Suprapubic skin (tissue), 4 donors: Measurements from ENCODE around the gene PRDX2. TPM values are rescaled to one million over a fixed set of nuclear protein-coding genes. Genes with fewer than 3 reads are reported as not detected.

Source experiments
- DNase-seq, 2 donors: peaks; one replicate each; pipeline ENCODE4 v3.0.0-alpha.2; 2019; ENCODE audit warnings: low spot score in 2 of 2
- H3K27ac ChIP-seq: fragments of 200-600 bp; sonication (generic); one replicate; pipeline ENCODE4 v1.5.1; 2019
- H3K27me3 ChIP-seq: fragments of 200-600 bp; sonication (generic); one replicate; pipeline ENCODE4 v1.5.1; 2019
- H3K36me3 ChIP-seq: fragments of 200-600 bp; sonication (generic); one replicate; pipeline ENCODE4 v1.5.1; 2019
- H3K4me1 ChIP-seq: fragments of 200-600 bp; sonication (generic); one replicate; pipeline ENCODE4 v1.5.1; 2019
- H3K4me3 ChIP-seq: fragments of 200-600 bp; sonication (generic); one replicate; pipeline ENCODE4 v1.5.1; 2019; ENCODE audit warnings: mild to moderate bottlenecking
- H3K9me3 ChIP-seq: fragments of 200-600 bp; sonication (generic); one replicate; pipeline ENCODE4 v1.5.1; 2019
- EP300 ChIP-seq: sonication (generic); formaldehyde crosslinking; IDR thresholded peaks from one replicate; pipeline ENCODE4 v1.6.1; 2017; ENCODE audit warnings: antibody characterized with exemption
- POLR2A ChIP-seq, 2 donors: fragments of 450-650 bp; IDR thresholded peaks; one replicate each; pipeline ENCODE4 v1.6.1; 2017; ENCODE audit warnings: antibody characterized with exemption in 2 of 2, mild to moderate bottlenecking in 2 of 2, moderate library complexity in 2 of 2
- POLR2AphosphoS5 ChIP-seq, 3 donors: sonication (generic); formaldehyde crosslinking; IDR thresholded peaks; one replicate each; pipeline ENCODE4 v1.6.1; 2017; ENCODE audit warnings: antibody characterized with exemption in 3 of 3
- WGBS: methylation state at CpG from one replicate; pipeline ENCODE4 v1.1.5; 2018; 5-methylcytosine and 5-hydroxymethylcytosine counted together
- total RNA-seq, 4 donors: library from RNA; depleted of rRNA; stranded (reverse); fragments of >200 nt; gene quantifications; one replicate each; pipeline ENCODE4 v1.1.0, GENCODE V29; 2016
- TF ChIP-seq, protein P1 (sequence below), 2 donors: fragments of 200-600 bp in 1 of 2; fragments of 450-650 bp in 1 of 2; sonication (generic) in 1 of 2; IDR thresholded peaks; one replicate each; pipeline ENCODE4 v1.5.1; 2016 to 2019; ENCODE audit warnings: antibody characterized with exemption in 2 of 2, mild to moderate bottlenecking in 1 of 2, moderate library complexity in 1 of 2

Gene PRDX2
- total RNA-seq, 4 donors from 2014 or later, result 270 to 579 (median 540) TPM

GRCh38 chr19:12838182-12838885 lies 36.7 kb upstream of the PRDX2 start, which contains the start of gene MAST1:
MAST1 (plus strand) TSS chr19:12838515; CDS start chr19:12838573, 58 bp downstream.
- no peak for DNase-seq
- Histone ChIP-seq H3K9me3 (no peaks in the 10 kb centered on the region), H3K36me3 (no peaks in the 10 kb centered on the region), H3K4me1 (peaks cover 29% of the 10 kb centered on the region), H3K27me3 (peaks cover 99% of the 10 kb centered on the region), H3K27ac (no peak within 1 kb of the TSS), H3K4me3 (peak within 1 kb of the TSS; percentile 42)
- TF ChIP-seq, protein P1, sequence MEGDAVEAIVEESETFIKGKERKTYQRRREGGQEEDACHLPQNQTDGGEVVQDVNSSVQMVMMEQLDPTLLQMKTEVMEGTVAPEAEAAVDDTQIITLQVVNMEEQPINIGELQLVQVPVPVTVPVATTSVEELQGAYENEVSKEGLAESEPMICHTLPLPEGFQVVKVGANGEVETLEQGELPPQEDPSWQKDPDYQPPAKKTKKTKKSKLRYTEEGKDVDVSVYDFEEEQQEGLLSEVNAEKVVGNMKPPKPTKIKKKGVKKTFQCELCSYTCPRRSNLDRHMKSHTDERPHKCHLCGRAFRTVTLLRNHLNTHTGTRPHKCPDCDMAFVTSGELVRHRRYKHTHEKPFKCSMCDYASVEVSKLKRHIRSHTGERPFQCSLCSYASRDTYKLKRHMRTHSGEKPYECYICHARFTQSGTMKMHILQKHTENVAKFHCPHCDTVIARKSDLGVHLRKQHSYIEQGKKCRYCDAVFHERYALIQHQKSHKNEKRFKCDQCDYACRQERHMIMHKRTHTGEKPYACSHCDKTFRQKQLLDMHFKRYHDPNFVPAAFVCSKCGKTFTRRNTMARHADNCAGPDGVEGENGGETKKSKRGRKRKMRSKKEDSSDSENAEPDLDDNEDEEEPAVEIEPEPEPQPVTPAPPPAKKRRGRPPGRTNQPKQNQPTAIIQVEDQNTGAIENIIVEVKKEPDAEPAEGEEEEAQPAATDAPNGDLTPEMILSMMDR (IDR thresholded peaks at IDR 0.05), result peak; percentile 10 to 73
- TF ChIP-seq EP300, result no peak
- under 1% methylated on average over 34 of the region's 69 CpGs for WGBS

GRCh38 chr19:12837225-12837624 lies 35.6 kb upstream of the PRDX2 start:
- Histone ChIP-seq H3K4me1 (peaks cover 39% of the 10 kb centered on the region), H3K4me3 (no peak overlapping the region), H3K36me3 (no peaks in the 10 kb centered on the region), H3K27me3 (peaks cover 99% of the 10 kb centered on the region), H3K9me3 (no peaks in the 10 kb centered on the region), H3K27ac (no peak overlapping the region)
- WGBS, result 78% methylated on average over 4 of the region's 4 CpGs
- TF ChIP-seq EP300, result no peak
- no peak for TF ChIP-seq POLR2AphosphoS5 (IDR thresholded peaks at IDR 0.05)
- no peak for TF ChIP-seq POLR2A (IDR thresholded peaks at IDR 0.05)
- TF ChIP-seq, protein P1 (IDR thresholded peaks at IDR 0.05), result no peak
- DNase-seq, result no peak

DNA sequence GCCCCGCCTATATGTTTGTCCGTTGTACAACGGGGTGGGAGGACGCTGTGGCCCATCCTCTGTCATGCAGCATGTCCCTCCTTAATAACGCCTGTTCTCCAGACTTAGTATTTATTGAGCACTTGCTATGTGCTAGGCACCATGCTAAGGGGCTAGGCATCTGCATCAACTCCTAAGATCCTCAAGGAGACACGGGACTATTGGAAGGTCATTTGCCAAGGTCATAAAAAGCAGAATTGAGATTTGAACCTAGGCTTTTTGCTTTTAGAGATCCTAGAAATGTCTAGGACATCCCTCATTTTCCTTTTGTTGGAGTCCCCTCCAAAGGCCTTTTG lies 34.9 kb upstream of the PRDX2 start:
- no peak for TF ChIP-seq POLR2A (IDR thresholded peaks at IDR 0.05)
- TF ChIP-seq POLR2AphosphoS5 (IDR thresholded peaks at IDR 0.05), result no peak
- TF ChIP-seq, protein P1 (IDR thresholded peaks at IDR 0.05), result no peak
- no peak overlapping the region for H3K4me3 ChIP-seq
- peaks cover 99% of the 10 kb centered on the region for H3K27me3 ChIP-seq
- no peak for DNase-seq
- no peak overlapping the region for H3K27ac ChIP-seq
- H3K4me1 ChIP-seq, result peaks cover 39% of the 10 kb centered on the region
- H3K9me3 ChIP-seq, result no peaks in the 10 kb centered on the region
- 14% methylated on average over 4 of the region's 6 CpGs for WGBS
- no peaks in the 10 kb centered on the region for H3K36me3 ChIP-seq

GRCh38 chr19:12834976-12835757 lies 33.6 kb upstream of the PRDX2 start:
- no peaks in the 10 kb centered on the region for H3K9me3 ChIP-seq
- no peak overlapping the region for H3K27ac ChIP-seq
- no peak overlapping the region for H3K4me3 ChIP-seq
- WGBS, result 9% methylated on average over 20 of the region's 39 CpGs
- TF ChIP-seq, protein P1 (IDR thresholded peaks at IDR 0.05), result no peak
- TF ChIP-seq EP300 (no peak), POLR2AphosphoS5 (IDR thresholded peaks at IDR 0.05) (no peak), POLR2A (IDR thresholded peaks at IDR 0.05) (no peak)
- H3K27me3 ChIP-seq, result peaks cover 96% of the 10 kb centered on the region
- DNase-seq, result peak in 1 of 2 donors; percentile 70
- peaks cover 32% of the 10 kb centered on the region for H3K4me1 ChIP-seq
- H3K36me3 ChIP-seq, result no peaks in the 10 kb centered on the region

GRCh38 chr19:12834566-12834943 lies 33.0 kb upstream of the PRDX2 start, which contains the start of gene RTBDN:
RTBDN (minus strand) TSS chr19:12834579; CDS start chr19:12829979, 4,600 bp downstream.
- Histone ChIP-seq H3K27me3 (peaks cover 96% of the 10 kb centered on the region), H3K4me3 (peak within 1 kb of the TSS; percentile 50), H3K9me3 (no peaks in the 10 kb centered on the region), H3K27ac (no peak within 1 kb of the TSS), H3K36me3 (no peaks in the 10 kb centered on the region), H3K4me1 (peaks cover 32% of the 10 kb centered on the region)
- TF ChIP-seq, protein P1 (IDR thresholded peaks at IDR 0.05), result no peak
- TF ChIP-seq EP300 (no peak), POLR2A (IDR thresholded peaks at IDR 0.05) (no peak), POLR2AphosphoS5 (IDR thresholded peaks at IDR 0.05) (no peak)
- 8% methylated on average over 9 of the region's 20 CpGs for WGBS
- no peak for DNase-seq
